Retinal pigment epithelial cell (primary cell): ENCODE results near the gene CHIC2.
A peak's percentile ranks its signal among the peaks of the same experiment; 100 is the strongest.
"Not testable (repeated sequence)": the region's sequence is repeated elsewhere in the genome, so short reads cannot be mapped to it uniquely, and the experiment has no call there.

Experiments
- DNase-seq: peaks from one replicate; pipeline ENCODE4 v3.0.0-alpha.2; 2010; ENCODE audit warnings: low read depth
- H3K4me3 ChIP-seq: 2 replicates; pipeline ENCODE4 v1.5.1; 2011; ENCODE audit warnings: mild to moderate bottlenecking, low read length, control low read depth, moderate library complexity
- TF ChIP-seq, protein P1 (sequence below): conservative IDR thresholded peaks from 2 replicates; pipeline ENCODE4 v1.5.1; 2011; ENCODE audit warnings: low read depth, low read length, control low read depth, inconsistent platforms

The CHIC2 gene

DNA sequence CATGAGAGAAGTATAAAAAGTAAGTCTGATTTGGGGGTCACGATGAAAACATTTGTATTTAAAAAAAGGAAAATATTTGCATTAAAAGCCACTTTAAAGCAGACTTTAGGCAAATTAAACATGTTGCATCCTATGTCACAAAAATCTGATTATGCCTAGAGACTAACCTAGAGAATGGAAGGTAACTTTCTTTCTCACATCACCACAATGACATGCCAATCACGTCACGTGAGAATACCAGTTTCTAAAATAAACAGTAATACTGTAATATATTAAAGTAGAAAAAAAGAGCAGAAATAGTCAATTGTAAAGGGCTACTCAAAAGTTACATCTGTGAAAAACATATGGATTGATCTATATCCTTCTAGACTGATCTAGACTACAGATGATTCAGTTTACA lies 3.3 kb downstream of the CHIC2 start:
- no peak for DNase-seq
- TF ChIP-seq, protein P1, sequence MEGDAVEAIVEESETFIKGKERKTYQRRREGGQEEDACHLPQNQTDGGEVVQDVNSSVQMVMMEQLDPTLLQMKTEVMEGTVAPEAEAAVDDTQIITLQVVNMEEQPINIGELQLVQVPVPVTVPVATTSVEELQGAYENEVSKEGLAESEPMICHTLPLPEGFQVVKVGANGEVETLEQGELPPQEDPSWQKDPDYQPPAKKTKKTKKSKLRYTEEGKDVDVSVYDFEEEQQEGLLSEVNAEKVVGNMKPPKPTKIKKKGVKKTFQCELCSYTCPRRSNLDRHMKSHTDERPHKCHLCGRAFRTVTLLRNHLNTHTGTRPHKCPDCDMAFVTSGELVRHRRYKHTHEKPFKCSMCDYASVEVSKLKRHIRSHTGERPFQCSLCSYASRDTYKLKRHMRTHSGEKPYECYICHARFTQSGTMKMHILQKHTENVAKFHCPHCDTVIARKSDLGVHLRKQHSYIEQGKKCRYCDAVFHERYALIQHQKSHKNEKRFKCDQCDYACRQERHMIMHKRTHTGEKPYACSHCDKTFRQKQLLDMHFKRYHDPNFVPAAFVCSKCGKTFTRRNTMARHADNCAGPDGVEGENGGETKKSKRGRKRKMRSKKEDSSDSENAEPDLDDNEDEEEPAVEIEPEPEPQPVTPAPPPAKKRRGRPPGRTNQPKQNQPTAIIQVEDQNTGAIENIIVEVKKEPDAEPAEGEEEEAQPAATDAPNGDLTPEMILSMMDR: no peak
- peak overlapping the region; percentile 94 for H3K4me3 ChIP-seq

DNA sequence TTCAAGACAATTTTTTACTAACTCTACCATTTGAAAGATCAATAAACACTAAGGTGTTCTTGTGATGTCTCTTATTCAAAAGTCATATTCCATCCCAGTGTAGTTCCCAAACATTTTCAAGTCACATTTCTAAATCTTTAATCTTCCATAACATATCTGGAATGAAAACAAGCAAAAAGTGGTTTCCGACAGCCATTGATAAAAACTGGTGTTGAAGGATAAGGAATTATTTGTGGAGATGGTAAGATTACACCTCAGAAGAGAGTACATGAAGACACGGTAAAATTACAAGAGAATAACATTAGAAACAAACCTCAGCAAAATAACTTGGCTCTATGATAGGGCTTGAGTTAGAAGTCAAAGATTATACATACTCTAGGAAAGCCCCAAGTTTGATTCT lies 4.3 kb downstream of the CHIC2 start:
- TF ChIP-seq, protein P1: no peak
- DNase-seq: no peak
- no peak overlapping the region for H3K4me3 ChIP-seq

DNA sequence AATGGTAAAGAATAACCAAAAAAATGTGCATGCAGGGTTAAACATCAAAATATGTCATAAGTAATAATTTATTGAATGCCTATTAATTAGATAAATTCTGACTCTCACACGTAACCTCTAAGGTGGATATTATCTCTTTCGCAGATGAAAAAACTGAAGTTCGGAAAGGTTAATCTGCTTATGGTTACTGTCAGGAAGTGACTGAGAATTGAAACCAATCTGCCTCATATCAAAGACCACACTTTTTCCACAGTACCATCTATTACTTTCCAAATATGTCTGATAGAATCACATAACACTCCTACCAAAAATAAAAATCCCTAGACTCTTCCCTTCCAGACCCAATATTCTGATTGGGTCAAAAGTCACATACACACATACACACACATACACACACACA lies 6.2 kb downstream of the CHIC2 start:
- DNase-seq: no peak
- H3K4me3 ChIP-seq: no peak overlapping the region
- TF ChIP-seq, protein P1: no peak

DNA sequence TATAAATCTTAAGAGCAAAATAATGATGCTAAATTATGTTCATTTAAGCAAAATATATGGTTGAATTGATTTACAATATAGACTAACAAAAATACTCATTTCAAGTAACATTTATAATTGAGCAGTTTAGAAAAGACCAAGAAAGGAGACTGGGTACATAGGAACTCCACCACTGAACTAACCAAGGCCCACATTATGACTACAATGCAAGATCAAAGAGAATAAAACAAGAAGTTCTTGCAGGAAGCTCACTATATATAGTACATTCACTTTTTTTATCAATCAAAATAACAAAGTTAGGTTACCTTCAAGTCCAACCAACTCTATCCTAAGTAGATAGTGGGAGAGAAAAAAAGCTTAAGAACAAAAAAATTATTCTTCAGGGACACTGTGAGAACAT lies 8.0 kb downstream of the CHIC2 start:
- no peak overlapping the region for H3K4me3 ChIP-seq
- DNase-seq: no peak
- TF ChIP-seq, protein P1: no peak

DNA sequence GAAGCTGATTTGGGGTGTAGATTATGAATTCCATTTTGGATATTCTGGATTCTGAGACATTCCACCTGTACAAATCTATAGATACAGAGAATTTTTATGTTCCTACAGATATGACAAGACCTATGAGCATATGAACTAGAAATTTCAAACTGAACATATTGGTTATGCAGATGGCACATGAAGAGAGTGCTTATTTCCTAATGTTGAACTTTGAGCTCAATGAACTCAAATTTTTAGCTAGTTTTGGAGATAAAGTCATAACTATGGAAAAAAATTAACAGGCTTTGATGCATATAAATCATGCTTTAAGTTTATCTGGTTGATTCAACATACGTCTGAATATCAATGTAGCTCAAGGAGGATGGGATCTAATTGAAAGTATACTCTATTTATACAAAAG lies 8.9 kb downstream of the CHIC2 start:
- H3K4me3 ChIP-seq: no peak overlapping the region
- TF ChIP-seq, protein P1: no peak
- DNase-seq: no peak

DNA sequence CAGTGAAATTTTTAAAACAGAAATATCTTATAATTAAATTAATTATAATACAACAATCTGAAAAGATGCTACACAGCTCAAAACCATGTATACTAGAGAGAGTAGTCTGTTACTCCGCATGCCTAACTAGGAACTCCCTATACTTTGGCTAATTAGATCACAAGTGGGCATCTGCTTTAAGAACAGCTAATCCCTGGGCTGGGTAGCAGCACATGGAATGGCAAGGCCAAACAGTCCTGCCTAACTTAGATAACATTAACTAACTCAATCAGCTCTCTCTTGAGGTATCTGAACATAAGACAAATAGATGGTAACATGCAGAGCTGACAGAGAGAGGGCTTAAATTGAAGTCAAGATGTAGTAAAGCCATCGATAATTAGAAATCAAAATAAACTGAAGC lies 9.9 kb downstream of the CHIC2 start:
- TF ChIP-seq, protein P1: no peak
- no peak overlapping the region for H3K4me3 ChIP-seq
- DNase-seq: no peak

DNA sequence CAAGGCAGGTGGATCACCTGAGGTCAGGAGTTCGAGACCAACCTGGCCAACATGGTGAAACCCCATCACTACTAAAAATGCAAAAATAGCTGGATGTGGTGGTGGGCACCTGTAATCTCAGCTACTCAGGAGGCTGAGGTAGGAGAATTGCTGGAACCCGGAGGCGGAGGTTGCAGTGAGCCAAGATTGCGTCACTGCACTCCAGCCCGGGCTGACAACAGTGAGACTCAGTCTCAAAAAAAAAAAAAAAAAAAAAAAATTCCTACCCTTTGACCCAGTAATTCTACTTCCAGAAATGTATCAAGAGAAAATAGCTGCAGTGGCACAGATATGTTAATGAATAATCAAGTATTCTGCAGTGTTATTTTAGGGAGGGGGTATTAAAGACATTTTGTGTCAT lies 11.1 kb downstream of the CHIC2 start:
- not testable (repeated sequence) for DNase-seq, H3K4me3 ChIP-seq
